GM19238 (cell line): ENCODE measurements around the gene ZDHHC9.

Experiments used
- DNase-seq: peaks from one replicate; pipeline ENCODE4 v3.0.0; 2011; ENCODE audit warnings: low spot score; ENCODE audit not compliant: insufficient read length

ZDHHC9 gene

GRCh38 chrX:129768586-129769466, 74.9 kb downstream of the ZDHHC9 start:
- no peak for DNase-seq

- no peak for DNase-seq
Observed at GRCh38 chrX:129768186-129768585, 75.5 kb downstream of the ZDHHC9 start.

- no peak for DNase-seq
Observed at GRCh38 chrX:129763666-129764065, 80.0 kb downstream of the ZDHHC9 start.

- no peak for DNase-seq
Observed at GRCh38 chrX:129762448-129762847, 81.2 kb downstream of the ZDHHC9 start.

- DNase-seq: no peak
Observed at GRCh38 chrX:129761596-129761995, 82.1 kb downstream of the ZDHHC9 start.

- DNase-seq: no peak
Observed at GRCh38 chrX:129760981-129761380, 82.7 kb downstream of the ZDHHC9 start.

- no peak for DNase-seq
Observed at GRCh38 chrX:129760155-129760554, 83.5 kb downstream of the ZDHHC9 start.

- DNase-seq: no peak
Observed at GRCh38 chrX:129759576-129760061, 84.1 kb downstream of the ZDHHC9 start.

GRCh38 chrX:129755779-129756650, 87.7 kb downstream of the ZDHHC9 start:
- no peak for DNase-seq

- DNase-seq: no peak
Observed at GRCh38 chrX:129754056-129755024, 89.3 kb downstream of the ZDHHC9 start.
